CD4-positive, CD25-positive, alpha-beta regulatory T cell (primary cell): ENCODE results near the gene TNS4. TPM values are rescaled to one million over a fixed set of nuclear protein-coding genes. Genes with fewer than 3 reads are reported as not detected.

Experiments
- ATAC-seq, 2 donors: fragments of 150-1000 bp; cut with Tn5 transposase; one replicate each; pipeline ENCODE4 v1.10.0; 2021; ENCODE audit warnings: low read depth in 2 of 2, moderate number of reproducible peaks in 2 of 2, moderate library complexity in 1 of 2
- DNase-seq, 3 donors: peaks; one replicate each; pipeline versions ENCODE4 v3.0.0 to v3.0.0-alpha.2; 2012 to 2022; ENCODE audit warnings: mixed read lengths in 1 of 3
- H3K27ac ChIP-seq: one replicate; pipeline ENCODE4 v1.7.0; 2013; ENCODE audit warnings: mild to moderate bottlenecking, low read length; ENCODE audit not compliant: insufficient read depth, poor library complexity, severe bottlenecking
- H3K27me3 ChIP-seq: one replicate; pipeline ENCODE4 v1.7.0; 2013; ENCODE audit warnings: low read length; ENCODE audit not compliant: control insufficient read depth, insufficient read depth
- H3K36me3 ChIP-seq: one replicate; pipeline ENCODE4 v1.7.0; 2013; ENCODE audit warnings: mild to moderate bottlenecking, low read length, moderate library complexity; ENCODE audit not compliant: control insufficient read depth, insufficient read depth
- H3K4me1 ChIP-seq: 2 replicates; pipeline ENCODE4 v1.7.0; 2013; ENCODE audit warnings: mild to moderate bottlenecking, low read length; ENCODE audit not compliant: insufficient read depth, control insufficient read depth, poor library complexity, severe bottlenecking
- H3K4me3 ChIP-seq: one replicate; pipeline ENCODE4 v1.7.0; 2013; ENCODE audit warnings: low read depth, mild to moderate bottlenecking, low read length, moderate library complexity
- H3K9me3 ChIP-seq, 2 experiments: 1 replicate in 1 of 2; 2 replicates in 1 of 2; pipeline ENCODE4 v1.7.0; 2013; ENCODE audit warnings: low read length in 2 of 2, mild to moderate bottlenecking in 1 of 2, moderate library complexity in 1 of 2; ENCODE audit not compliant: control insufficient read depth in 2 of 2
- H3K27ac Mint-ChIP-seq, 3 donors: one replicate each; pipeline ENCODE4 v1.8.0; 2020 to 2022; ENCODE audit warnings: mild to moderate bottlenecking in 3 of 3, mixed read lengths in 3 of 3, moderate library complexity in 2 of 3
- H3K27me3 Mint-ChIP-seq: one replicate; pipeline ENCODE4 v1.8.0; 2022; ENCODE audit warnings: mild to moderate bottlenecking, mixed read lengths
- H3K36me3 Mint-ChIP-seq: one replicate; pipeline ENCODE4 v1.8.0; 2020; ENCODE audit warnings: mixed read lengths
- H3K4me1 Mint-ChIP-seq, 4 donors: one replicate each; pipeline ENCODE4 v1.8.0; 2020 to 2022; ENCODE audit warnings: mixed read lengths in 4 of 4, mild to moderate bottlenecking in 1 of 4
- H3K4me3 Mint-ChIP-seq, 4 donors: one replicate each; pipeline ENCODE4 v1.8.0; 2020 to 2022; ENCODE audit warnings: mild to moderate bottlenecking in 4 of 4, mixed read lengths in 4 of 4, moderate library complexity in 3 of 4
- H3K9me3 Mint-ChIP-seq, 7 donors: one replicate each; pipeline ENCODE4 v1.8.0; 2020 to 2022; ENCODE audit warnings: mixed read lengths in 7 of 7, mild to moderate bottlenecking in 3 of 7, moderate library complexity in 2 of 7
- polyA plus RNA-seq, 4 donors: library from polyadenylated mRNA; unstranded; fragments of 300-500 nt; fragmentation: Illumina TruSeq; gene quantifications; one replicate each; pipeline ENCODE4 v1.2.3, GENCODE V29; 2021
- total RNA-seq: library from RNA; stranded (reverse); gene quantifications from one replicate; pipeline ENCODE4 v1.2.3, GENCODE V29; 2022

The TNS4 gene
- total and polyA plus RNA-seq, 5 donors from 2014 or later, result 0.16 to 1.1 TPM; not detected in 3

GRCh38 chr17:40533896-40534295 lies 32.5 kb upstream of the TNS4 start:
- H3K27ac Mint-ChIP-seq, result peak overlapping the region; percentile 67 to 97 (median 90)
- peaks cover 0 to 3% (median 0%) of the 10 kb centered on the region in 7 donors for H3K9me3 Mint-ChIP-seq
- Histone ChIP-seq H3K4me1 (peaks cover 44% of the 10 kb centered on the region), H3K27me3 (no peaks in the 10 kb centered on the region), H3K9me3 (no peaks in the 10 kb centered on the region), H3K36me3 (no peaks in the 10 kb centered on the region), H3K27ac (no peak overlapping the region), H3K4me3 (peak overlapping the region; percentile 15)
- H3K27me3 Mint-ChIP-seq, result peaks cover 16% of the 10 kb centered on the region
- ATAC-seq (no peak), DNase-seq (no peak)
- H3K36me3 Mint-ChIP-seq, result no peaks in the 10 kb centered on the region
- H3K4me3 Mint-ChIP-seq, result peak overlapping the region in 3 of 4 donors; percentile 27 to 73 (median 69)
- peaks cover 24 to 72% (median 40%) of the 10 kb centered on the region in 4 donors for H3K4me1 Mint-ChIP-seq

GRCh38 chr17:40532520-40533253 lies 31.3 kb upstream of the TNS4 start:
- peak overlapping the region; percentile 60 for H3K4me3 ChIP-seq
- no peak for ATAC-seq
- Mint-ChIP-seq H3K27ac (peak overlapping the region; percentile 67 to 97 (median 90)), H3K36me3 (no peaks in the 10 kb centered on the region), H3K4me1 (peaks cover 24 to 68% (median 41%) of the 10 kb centered on the region in 4 donors), H3K9me3 (peaks cover 0 to 3% (median 0%) of the 10 kb centered on the region in 7 donors), H3K27me3 (peaks cover 16% of the 10 kb centered on the region), H3K4me3 (peak overlapping the region in 1 of 4 donors; percentile 73)
- no peaks in the 10 kb centered on the region for H3K9me3 ChIP-seq
- peaks cover 45% of the 10 kb centered on the region for H3K4me1 ChIP-seq
- no peak for DNase-seq
- no peaks in the 10 kb centered on the region for H3K36me3 ChIP-seq
- no peak overlapping the region for H3K27ac ChIP-seq
- no peaks in the 10 kb centered on the region for H3K27me3 ChIP-seq

GRCh38 chr17:40531051-40531991 lies 29.9 kb upstream of the TNS4 start:
- Histone ChIP-seq H3K27me3 (no peaks in the 10 kb centered on the region), H3K27ac (no peak overlapping the region), H3K9me3 (no peaks in the 10 kb centered on the region), H3K4me3 (no peak overlapping the region), H3K36me3 (no peaks in the 10 kb centered on the region), H3K4me1 (peaks cover 45% of the 10 kb centered on the region)
- Mint-ChIP-seq H3K27me3 (peaks cover 9% of the 10 kb centered on the region), H3K9me3 (peaks cover 0 to 3% (median 0%) of the 10 kb centered on the region in 7 donors), H3K4me3 (peak overlapping the region in 3 of 4 donors; percentile 21 to 66 (median 39)), H3K4me1 (peaks cover 24 to 57% (median 36%) of the 10 kb centered on the region in 4 donors), H3K36me3 (no peaks in the 10 kb centered on the region), H3K27ac (peak overlapping the region in 2 of 3 donors; percentile 44 to 97)
- ATAC-seq (peak; percentile 10 to 16), DNase-seq (peak; percentile 37 to 78 (median 59))

GRCh38 chr17:40530531-40530994 lies 29.1 kb upstream of the TNS4 start:
- Histone ChIP-seq H3K36me3 (no peaks in the 10 kb centered on the region), H3K9me3 (peaks cover 2 to 4% of the 10 kb centered on the region in 2 experiments), H3K4me1 (peaks cover 45% of the 10 kb centered on the region), H3K27me3 (no peaks in the 10 kb centered on the region), H3K27ac (no peak overlapping the region), H3K4me3 (no peak overlapping the region)
- Mint-ChIP-seq H3K9me3 (peaks cover 0 to 6% (median 0%) of the 10 kb centered on the region in 7 donors), H3K27me3 (peaks cover 5% of the 10 kb centered on the region), H3K36me3 (peaks cover 4% of the 10 kb centered on the region), H3K27ac (peak overlapping the region; percentile 44 to 97 (median 63)), H3K4me1 (peaks cover 24 to 49% (median 35%) of the 10 kb centered on the region in 4 donors), H3K4me3 (peak overlapping the region in 2 of 4 donors; percentile 21 to 59)
- DNase-seq, result no peak
- ATAC-seq, result no peak

- Mint-ChIP-seq H3K27me3 (peaks cover 5% of the 10 kb centered on the region), H3K36me3 (peaks cover 7% of the 10 kb centered on the region), H3K27ac (no peak overlapping the region), H3K4me1 (peaks cover 24 to 49% (median 35%) of the 10 kb centered on the region in 4 donors), H3K9me3 (peaks cover 0 to 10% (median 2%) of the 10 kb centered on the region in 7 donors), H3K4me3 (no peak overlapping the region)
- DNase-seq (no peak), ATAC-seq (no peak)
- Histone ChIP-seq H3K36me3 (no peaks in the 10 kb centered on the region), H3K27ac (no peak overlapping the region), H3K4me3 (no peak overlapping the region), H3K9me3 (peaks cover 8 to 9% of the 10 kb centered on the region in 2 experiments), H3K4me1 (peaks cover 45% of the 10 kb centered on the region), H3K27me3 (no peaks in the 10 kb centered on the region)
These were observed 28.6 kb upstream of the TNS4 start for GRCh38 chr17:40529991-40530390.

- H3K9me3 ChIP-seq, result peaks cover 9 to 16% of the 10 kb centered on the region in 2 experiments
- DNase-seq (peak in 1 of 3 donors; percentile 47), ATAC-seq (no peak)
- H3K4me1 Mint-ChIP-seq, result peaks cover 24 to 47% (median 34%) of the 10 kb centered on the region in 4 donors
- peak overlapping the region in 1 of 3 donors; percentile 27 for H3K27ac Mint-ChIP-seq
- no peaks in the 10 kb centered on the region for H3K36me3 ChIP-seq
- peaks cover 5% of the 10 kb centered on the region for H3K27me3 Mint-ChIP-seq
- H3K4me3 ChIP-seq, result no peak overlapping the region
- H3K9me3 Mint-ChIP-seq, result peaks cover 0 to 20% (median 6%) of the 10 kb centered on the region in 7 donors
- H3K27me3 ChIP-seq, result peaks cover 2% of the 10 kb centered on the region
- no peak overlapping the region for H3K27ac ChIP-seq
- H3K36me3 Mint-ChIP-seq, result peaks cover 7% of the 10 kb centered on the region
- H3K4me1 ChIP-seq, result peaks cover 42% of the 10 kb centered on the region
- no peak overlapping the region for H3K4me3 Mint-ChIP-seq
These were observed 27.4 kb upstream of the TNS4 start for GRCh38 chr17:40528692-40529417.

- Mint-ChIP-seq H3K27ac (no peak overlapping the region), H3K4me3 (no peak overlapping the region), H3K9me3 (peaks cover 0 to 23% (median 7%) of the 10 kb centered on the region in 7 donors), H3K36me3 (peaks cover 11% of the 10 kb centered on the region), H3K27me3 (no peaks in the 10 kb centered on the region), H3K4me1 (peaks cover 5 to 32% (median 13%) of the 10 kb centered on the region in 4 donors)
- peaks cover 20% of the 10 kb centered on the region for H3K4me1 ChIP-seq
- H3K36me3 ChIP-seq, result no peaks in the 10 kb centered on the region
- H3K27me3 ChIP-seq, result peaks cover 2% of the 10 kb centered on the region
- ATAC-seq (no peak), DNase-seq (no peak)
- no peak overlapping the region for H3K4me3 ChIP-seq
- no peak overlapping the region for H3K27ac ChIP-seq
- H3K9me3 ChIP-seq, result peaks cover 9 to 16% of the 10 kb centered on the region in 2 experiments
These were observed 25.2 kb upstream of the TNS4 start for GRCh38 chr17:40526668-40527067.
